Mammary epithelial cell (primary cell): ENCODE results near the gene PFDN1.

Experiments
- CTCF ChIP-seq, 2 donors: IDR thresholded peaks in 1 of 2; conservative IDR thresholded peaks in 1 of 2; 2 replicates each; pipeline ENCODE4 v1.5.1; 2011 to 2012; ENCODE audit warnings: inconsistent platforms in 2 of 2, low read length in 2 of 2, mild to moderate bottlenecking in 2 of 2, control low read depth in 1 of 2, low read depth in 1 of 2; ENCODE audit not compliant: insufficient read depth in 1 of 2; ENCODE audit errors: extremely low read depth in 1 of 2
- EZH2 ChIP-seq: IDR thresholded peaks from 2 replicates; pipeline ENCODE4 v1.6.1; 2012; ENCODE audit warnings: low read length, inconsistent platforms, borderline replicate concordance

- no peak for TF ChIP-seq CTCF (conservative IDR thresholded peaks at IDR 0.05 in 1 of 2, IDR thresholded peaks at IDR 0.05 in 1 of 2; ENCODE audit: extremely low read depth in 1 of 2, insufficient read depth in 1 of 2, low read depth in 1 of 2, low read length in 2 of 2)
- no peak for TF ChIP-seq EZH2
These were observed 64.1 kb downstream of the PFDN1 start for GRCh38 chr5:140238756-140239155.
